GM13977 (cell line): ENCODE data around the gene MFNG.

Experiments
- DNase-seq: peaks from one replicate; pipeline ENCODE4 v3.0.0; 2012; ENCODE audit warnings: low spot score
- in situ Hi-C: fragments of 300-500 bp; cut with MboI; formaldehyde crosslinking; loops from one replicate; pipeline ENCODE4 v1.12.0; 2022; ENCODE audit warnings: low sequenced_read_pairs, low pct_unique_long_range_greater_than_20kb, mixed read lengths, inconsistent platforms; ENCODE audit not compliant: unreplicated experiment
- TF ChIP-seq, protein P1 (sequence below): IDR thresholded peaks from 2 replicates; pipeline ENCODE4 v1.5.1; 2012; ENCODE audit warnings: mild to moderate bottlenecking, control low read depth; ENCODE audit not compliant: insufficient read depth; ENCODE audit errors: extremely low read depth, missing control alignments

Gene MFNG

DNA sequence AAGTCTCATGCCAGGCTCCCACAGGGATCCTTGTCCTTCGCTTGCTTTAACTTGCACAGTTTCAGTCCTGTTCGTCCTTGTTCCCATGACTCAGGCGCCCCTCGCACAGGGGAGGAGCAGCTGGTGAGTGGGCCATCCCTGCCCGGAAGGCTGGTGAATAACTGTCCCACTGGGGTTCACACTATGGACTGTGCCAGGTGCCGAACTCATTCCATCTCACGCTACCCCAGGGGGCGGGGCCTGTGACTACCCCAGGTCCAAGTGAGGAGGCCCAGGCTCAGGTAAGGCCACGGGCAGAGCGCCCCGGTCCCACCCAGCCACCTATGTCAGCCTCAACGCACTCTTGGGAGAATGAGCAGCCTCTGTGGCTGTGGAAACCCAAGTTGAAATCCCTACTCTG lies 40.2 kb upstream of the MFNG start:
- DNase-seq, result no peak
- TF ChIP-seq, protein P1, sequence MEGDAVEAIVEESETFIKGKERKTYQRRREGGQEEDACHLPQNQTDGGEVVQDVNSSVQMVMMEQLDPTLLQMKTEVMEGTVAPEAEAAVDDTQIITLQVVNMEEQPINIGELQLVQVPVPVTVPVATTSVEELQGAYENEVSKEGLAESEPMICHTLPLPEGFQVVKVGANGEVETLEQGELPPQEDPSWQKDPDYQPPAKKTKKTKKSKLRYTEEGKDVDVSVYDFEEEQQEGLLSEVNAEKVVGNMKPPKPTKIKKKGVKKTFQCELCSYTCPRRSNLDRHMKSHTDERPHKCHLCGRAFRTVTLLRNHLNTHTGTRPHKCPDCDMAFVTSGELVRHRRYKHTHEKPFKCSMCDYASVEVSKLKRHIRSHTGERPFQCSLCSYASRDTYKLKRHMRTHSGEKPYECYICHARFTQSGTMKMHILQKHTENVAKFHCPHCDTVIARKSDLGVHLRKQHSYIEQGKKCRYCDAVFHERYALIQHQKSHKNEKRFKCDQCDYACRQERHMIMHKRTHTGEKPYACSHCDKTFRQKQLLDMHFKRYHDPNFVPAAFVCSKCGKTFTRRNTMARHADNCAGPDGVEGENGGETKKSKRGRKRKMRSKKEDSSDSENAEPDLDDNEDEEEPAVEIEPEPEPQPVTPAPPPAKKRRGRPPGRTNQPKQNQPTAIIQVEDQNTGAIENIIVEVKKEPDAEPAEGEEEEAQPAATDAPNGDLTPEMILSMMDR, result no peak
- in situ Hi-C loops, result no loop called here

DNA sequence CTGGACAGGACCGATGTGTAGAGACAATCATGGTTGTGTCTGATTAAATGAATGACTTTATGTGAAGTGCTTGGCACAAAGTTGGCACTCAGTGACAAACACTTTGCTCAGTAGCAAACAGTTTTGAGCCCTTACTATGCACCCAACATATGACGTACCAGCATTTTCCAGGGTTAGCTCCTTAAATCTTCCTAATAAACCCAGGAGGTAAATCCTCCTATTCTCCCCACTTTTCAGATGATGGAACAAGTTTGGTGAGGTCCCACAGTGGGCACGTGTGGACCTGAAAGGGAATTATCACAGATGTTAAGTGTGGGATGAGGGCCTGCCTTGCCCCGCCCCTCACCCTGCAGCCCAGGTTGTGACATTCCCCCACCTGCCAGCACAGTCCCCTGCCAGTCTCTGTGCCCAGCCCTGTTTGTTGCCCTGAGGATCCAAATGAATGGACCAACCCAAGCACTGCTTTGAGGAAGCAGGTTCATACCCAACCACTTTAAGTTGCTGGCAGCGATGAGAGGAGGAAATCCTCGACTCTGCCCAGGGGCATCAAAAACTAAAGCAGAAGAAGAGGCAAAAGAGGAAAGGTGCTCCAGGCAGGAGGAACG lies 39.7 kb upstream of the MFNG start:
- in situ Hi-C loops, result no loop called here
- TF ChIP-seq, protein P1, result no peak
- no peak for DNase-seq

DNA sequence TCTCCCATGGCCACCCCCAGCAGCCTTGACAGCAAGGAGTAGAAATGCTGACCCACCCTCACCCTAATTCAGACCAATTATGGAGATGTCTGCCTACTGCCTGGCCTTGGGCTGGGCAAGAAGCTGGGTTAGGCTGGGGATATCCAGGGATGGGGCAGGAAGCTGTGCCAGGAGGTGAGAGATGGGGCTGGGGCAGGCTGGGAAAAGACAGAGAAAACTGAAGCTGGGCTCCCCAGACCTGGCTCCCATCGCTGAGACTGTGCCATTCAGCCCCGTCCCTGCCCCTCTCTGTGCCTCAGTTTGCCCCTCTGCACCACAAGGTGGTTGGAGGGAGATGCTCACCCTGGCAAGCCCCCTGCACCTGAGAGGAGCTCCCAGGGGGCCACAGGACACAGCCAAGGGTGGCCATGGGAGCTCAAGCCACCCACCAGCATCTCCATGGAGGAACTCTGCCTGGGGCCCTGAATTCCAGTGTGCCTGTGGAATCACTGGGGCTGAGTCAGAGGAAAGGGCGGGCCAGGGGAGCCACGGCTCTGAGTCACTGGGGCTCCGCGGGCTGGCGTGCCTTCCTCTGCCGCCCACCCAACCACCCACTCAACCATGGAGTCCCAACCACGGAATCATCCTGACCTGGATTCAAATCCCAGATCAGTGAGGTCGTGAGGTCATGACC lies 39.0 kb upstream of the MFNG start:
- TF ChIP-seq, protein P1, result no peak
- no peak for DNase-seq
- in situ Hi-C loops, result no loop called here

DNA sequence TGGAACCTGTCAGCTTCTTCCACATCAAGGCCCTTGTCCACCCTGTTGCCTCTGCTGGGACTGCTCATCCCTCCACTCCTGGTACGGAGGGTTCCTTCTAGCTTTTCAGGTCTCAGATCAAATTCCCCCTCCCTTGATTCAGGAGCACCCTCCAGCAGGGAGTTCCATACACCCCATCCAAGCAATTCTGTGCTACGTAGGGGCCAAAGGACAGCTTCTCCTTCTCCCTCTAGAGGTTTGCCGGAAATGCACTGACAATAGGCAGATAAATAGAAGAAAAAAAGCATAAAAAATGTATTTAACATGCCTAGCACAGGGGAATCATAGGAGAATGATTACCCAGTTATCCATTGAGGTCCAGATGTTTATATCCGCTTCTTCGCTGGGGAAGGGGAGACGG lies 36.3 kb upstream of the MFNG start:
- no peak for DNase-seq
- TF ChIP-seq, protein P1, result no peak
- in situ Hi-C loops, result no loop called here

DNA sequence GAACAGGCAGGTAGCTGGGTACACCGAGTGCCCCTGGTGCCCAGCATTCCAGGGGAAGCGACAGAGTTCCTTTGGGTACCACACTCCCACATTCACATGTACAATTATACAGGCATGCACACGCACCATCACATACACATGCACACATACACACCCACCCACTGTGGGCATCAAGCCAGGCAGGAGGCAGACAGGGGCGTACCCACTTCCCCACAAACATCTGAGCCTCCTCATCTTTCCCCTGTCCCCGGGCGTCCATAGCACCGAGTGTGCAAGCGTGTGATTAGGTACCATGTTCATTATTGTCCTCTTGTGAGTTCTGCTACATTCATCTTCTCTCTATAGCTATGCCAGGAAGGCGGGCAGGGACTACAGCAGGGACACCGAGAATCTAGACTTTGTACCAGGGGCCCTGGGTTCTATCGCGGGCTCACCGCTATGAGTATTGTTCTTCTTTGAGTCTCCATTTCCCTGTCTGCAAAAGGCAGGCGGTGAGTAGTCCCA lies 35.1 kb upstream of the MFNG start:
- TF ChIP-seq, protein P1, result no peak
- in situ Hi-C loops, result no loop called here
- no peak for DNase-seq

DNA sequence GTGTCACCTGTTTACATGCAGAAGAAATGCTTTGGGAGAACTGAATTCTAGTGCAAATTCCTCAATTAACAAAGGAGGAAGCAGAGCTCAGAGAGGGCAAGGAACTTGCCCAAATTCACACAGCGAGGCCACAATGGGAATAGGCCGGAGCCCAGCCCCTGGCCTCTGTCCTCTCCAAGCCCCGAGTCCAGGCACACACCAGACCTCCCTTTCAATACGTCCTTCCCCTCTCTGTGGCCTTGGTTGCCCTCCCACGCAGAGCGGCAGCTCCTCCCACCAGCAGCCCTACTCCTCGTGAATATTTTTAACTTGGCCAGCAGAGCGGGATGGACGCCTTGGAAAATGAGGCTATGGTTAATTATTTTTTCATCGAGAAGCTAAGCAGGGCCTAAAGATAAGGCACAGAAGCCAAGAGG lies 34.6 kb upstream of the MFNG start:
- no peak for DNase-seq
- in situ Hi-C loops, result no loop called here
- TF ChIP-seq, protein P1, result no peak
